Stimulated activated naive CD8-positive, alpha-beta T cell treated with anti-CD3 and anti-CD28 coated beads, Interleukin-15, Interleukin-2, amounts not matched to agents 100 ng/mL and 50 ng/mL, for 24 hours (primary cell): Measurements from ENCODE around the gene CCNJL.

ENCODE experiments used
- H3K27ac Mint-ChIP-seq: one replicate; pipeline ENCODE4 v1.8.0; 2021; ENCODE audit warnings: mild to moderate bottlenecking, mixed read lengths
- H3K27me3 Mint-ChIP-seq: one replicate; pipeline ENCODE4 v1.8.0; 2021; ENCODE audit warnings: mixed read lengths
- H3K36me3 Mint-ChIP-seq: one replicate; pipeline ENCODE4 v1.8.0; 2021; ENCODE audit warnings: low read depth, mixed read lengths
- H3K4me1 Mint-ChIP-seq: one replicate; pipeline ENCODE4 v1.8.0; 2021; ENCODE audit warnings: low read depth, mixed read lengths
- H3K4me3 Mint-ChIP-seq: one replicate; pipeline ENCODE4 v1.8.0; 2021; ENCODE audit warnings: mild to moderate bottlenecking, mixed read lengths
- H3K9me3 Mint-ChIP-seq: one replicate; pipeline ENCODE4 v1.8.0; 2021; ENCODE audit warnings: mixed read lengths

The CCNJL gene

DNA sequence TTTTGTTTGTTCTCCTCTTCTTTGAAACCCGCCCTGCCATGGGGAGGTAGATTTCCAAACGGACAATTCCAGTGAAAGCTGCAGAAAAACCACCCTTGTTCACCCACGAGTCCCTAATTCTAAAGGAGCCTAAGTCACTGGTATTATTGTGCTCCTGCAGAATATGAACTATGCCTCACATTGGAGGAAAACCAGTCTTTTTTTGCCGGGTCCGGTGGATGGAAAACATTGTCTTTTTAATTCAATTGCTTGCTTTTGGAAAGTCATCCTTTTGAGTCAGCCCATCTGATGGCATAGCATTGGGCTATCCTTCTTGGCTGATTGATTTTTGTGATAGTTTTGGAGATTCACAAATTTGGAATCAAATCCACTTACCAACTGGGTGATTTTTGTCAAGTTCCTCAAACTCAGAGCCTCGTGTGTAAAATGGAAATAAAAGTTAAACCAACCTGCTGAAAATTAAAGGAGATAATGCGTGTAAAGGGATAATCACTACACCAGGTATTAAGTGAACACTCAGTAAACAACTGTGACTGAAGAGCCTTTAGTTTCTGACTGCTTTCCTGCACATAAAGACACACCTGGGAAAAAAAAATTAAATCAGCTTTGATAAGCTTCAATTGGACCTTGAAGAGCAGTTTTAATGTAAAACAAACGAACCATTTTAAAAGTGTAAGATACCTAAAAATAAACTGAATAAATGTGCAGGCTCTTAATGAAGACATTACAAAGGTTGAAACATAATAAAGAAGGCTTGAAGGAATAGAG is 780 bp upstream of the CCNJL start:
- H3K36me3 Mint-ChIP-seq, result no peaks in the 10 kb centered on the region
- H3K27me3 Mint-ChIP-seq, result peaks cover 67% of the 10 kb centered on the region
- H3K9me3 Mint-ChIP-seq, result no peaks in the 10 kb centered on the region
- H3K4me3 Mint-ChIP-seq, result peak overlapping the region; percentile 71
- H3K4me1 Mint-ChIP-seq, result peaks cover 7% of the 10 kb centered on the region
- no peak overlapping the region for H3K27ac Mint-ChIP-seq

DNA sequence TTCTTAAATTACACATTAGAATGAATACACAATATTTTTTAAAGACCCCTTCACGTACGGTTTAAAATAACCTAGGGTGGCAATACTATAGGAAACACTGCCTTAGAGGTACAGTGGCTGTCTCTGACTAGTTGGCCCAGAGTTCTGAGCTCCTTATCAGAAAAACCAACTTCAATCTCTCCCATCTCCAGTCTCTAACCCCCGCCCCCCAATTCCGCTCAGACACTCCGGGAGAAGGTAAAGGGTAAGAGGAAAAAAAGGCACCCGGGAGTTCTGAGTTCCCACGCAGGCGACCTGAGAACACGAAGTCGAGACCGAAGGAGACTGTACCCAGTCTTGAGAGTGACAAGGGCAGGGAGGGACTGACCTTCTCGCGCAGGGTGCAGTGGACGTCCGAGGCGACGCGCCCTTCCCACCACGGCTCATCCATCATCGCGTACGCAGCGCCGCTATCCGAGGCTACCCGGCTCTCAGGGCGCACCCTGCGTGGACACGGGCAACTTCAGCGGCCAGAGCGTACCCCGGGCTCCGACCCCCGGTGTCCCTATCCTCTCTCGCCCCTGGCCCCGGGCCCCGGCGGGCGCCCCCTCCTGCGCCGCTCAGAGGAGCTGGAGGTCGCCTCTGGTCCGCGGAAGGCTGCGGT is 752 bp downstream of the CCNJL start:
- no peaks in the 10 kb centered on the region for H3K36me3 Mint-ChIP-seq
- peaks cover 7% of the 10 kb centered on the region for H3K4me1 Mint-ChIP-seq
- H3K4me3 Mint-ChIP-seq, result peak overlapping the region; percentile 67
- H3K27me3 Mint-ChIP-seq, result peaks cover 68% of the 10 kb centered on the region
- no peaks in the 10 kb centered on the region for H3K9me3 Mint-ChIP-seq
- no peak overlapping the region for H3K27ac Mint-ChIP-seq

DNA sequence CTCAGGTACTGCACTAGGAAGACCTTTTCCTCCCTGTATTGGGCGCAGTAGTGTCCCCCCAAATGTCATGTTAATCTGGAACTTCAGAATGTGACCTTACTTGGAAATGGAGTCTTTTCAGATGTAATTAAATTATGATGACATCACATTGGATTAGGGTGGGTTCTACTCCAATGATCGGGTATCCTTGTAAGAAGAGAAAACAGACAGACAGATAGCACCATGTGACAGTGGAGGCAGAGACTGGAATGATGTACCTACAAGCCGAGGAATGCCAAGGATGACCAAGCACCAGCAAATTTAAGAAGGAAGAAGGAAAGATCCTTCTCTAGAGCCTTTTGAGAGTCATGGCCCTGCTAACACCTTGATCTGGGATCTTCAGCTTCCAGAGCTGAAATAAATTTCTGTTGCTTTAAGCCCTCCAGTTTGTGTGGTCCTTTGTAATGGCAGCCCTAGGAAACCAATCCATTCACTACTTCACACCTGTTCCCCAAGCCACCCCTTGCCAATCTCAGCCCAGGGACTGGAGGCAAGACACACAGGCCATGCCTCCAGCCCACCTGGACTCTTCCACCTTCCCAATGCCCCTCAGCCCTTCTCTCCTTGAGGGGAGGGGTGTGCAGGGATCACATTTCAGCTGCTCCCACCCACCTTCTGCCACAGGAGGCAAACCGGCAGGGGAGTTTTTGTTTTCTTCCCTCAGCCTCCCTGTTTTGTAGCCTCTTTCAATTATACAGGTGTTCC is 1.6 kb downstream of the CCNJL start:
- peaks cover 60% of the 10 kb centered on the region for H3K27me3 Mint-ChIP-seq
- no peak overlapping the region for H3K4me3 Mint-ChIP-seq
- H3K4me1 Mint-ChIP-seq, result peaks cover 7% of the 10 kb centered on the region
- H3K27ac Mint-ChIP-seq, result no peak overlapping the region
- H3K9me3 Mint-ChIP-seq, result no peaks in the 10 kb centered on the region
- no peaks in the 10 kb centered on the region for H3K36me3 Mint-ChIP-seq

DNA sequence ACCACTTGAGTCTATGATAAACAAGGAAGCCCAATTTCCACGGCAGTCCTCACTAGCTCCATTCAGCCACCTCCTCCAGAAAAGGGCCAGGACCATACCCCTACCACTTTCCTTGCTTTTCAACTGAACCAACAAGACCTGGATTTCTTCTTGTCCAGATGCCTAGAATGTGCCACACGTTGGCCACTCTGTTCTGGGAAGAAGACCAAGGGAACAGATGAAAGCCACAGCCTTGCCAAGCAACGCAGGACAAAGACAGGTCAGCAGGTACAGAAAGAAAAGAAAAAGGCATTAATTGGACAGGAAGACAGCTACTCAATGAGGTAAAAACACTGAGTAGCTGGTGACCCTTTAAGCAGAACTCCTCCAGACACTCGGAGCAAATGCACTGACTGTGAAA is 2.2 kb downstream of the CCNJL start:
- Mint-ChIP-seq H3K4me3 (no peak overlapping the region), H3K27ac (no peak overlapping the region), H3K9me3 (no peaks in the 10 kb centered on the region), H3K4me1 (peaks cover 7% of the 10 kb centered on the region), H3K36me3 (no peaks in the 10 kb centered on the region), H3K27me3 (peaks cover 60% of the 10 kb centered on the region)

DNA sequence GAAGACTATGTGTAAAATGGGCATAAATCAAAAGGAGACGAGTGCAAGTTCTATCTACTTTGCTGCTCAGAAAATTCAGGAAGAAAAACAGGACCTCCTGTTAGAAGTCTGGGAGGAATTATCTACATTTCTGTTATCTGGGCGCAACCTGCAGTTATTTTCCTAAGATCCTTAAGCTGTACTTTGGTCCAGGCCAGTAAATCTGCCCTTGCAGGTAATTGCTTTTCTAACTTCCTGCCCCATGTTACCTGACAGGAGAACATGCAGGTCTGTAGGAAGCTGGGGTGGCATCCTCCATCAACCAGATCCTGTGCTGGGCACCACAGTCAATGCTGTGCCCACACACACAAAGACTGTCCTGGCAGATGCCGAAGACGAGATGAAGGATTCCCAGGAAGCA is 5.7 kb downstream of the CCNJL start:
- no peak overlapping the region for H3K4me3 Mint-ChIP-seq
- no peak overlapping the region for H3K27ac Mint-ChIP-seq
- H3K4me1 Mint-ChIP-seq, result no peaks in the 10 kb centered on the region
- no peaks in the 10 kb centered on the region for H3K9me3 Mint-ChIP-seq
- H3K27me3 Mint-ChIP-seq, result peaks cover 42% of the 10 kb centered on the region
- H3K36me3 Mint-ChIP-seq, result no peaks in the 10 kb centered on the region

DNA sequence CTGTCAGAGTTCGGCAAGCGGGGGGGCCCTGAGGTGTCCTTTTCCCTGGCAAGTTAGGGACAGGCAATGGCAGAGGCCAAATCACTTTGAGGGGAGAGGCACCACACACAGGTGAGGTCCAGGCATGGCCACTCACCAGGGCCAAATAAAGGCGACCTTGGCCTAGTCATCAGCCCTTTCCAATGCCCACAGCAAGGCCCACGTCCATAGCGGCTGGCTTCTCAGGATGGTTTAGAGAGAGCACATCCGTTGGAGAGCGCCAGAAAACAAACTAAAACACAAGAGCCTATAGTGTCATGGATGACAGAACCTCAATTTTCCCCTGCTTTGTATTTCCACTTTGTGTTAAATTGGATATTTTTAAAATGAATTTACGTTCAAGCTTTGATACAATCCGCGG is 7.0 kb downstream of the CCNJL start:
- Mint-ChIP-seq H3K36me3 (no peaks in the 10 kb centered on the region), H3K9me3 (no peaks in the 10 kb centered on the region), H3K4me3 (no peak overlapping the region), H3K27ac (no peak overlapping the region), H3K4me1 (no peaks in the 10 kb centered on the region), H3K27me3 (peaks cover 28% of the 10 kb centered on the region)

DNA sequence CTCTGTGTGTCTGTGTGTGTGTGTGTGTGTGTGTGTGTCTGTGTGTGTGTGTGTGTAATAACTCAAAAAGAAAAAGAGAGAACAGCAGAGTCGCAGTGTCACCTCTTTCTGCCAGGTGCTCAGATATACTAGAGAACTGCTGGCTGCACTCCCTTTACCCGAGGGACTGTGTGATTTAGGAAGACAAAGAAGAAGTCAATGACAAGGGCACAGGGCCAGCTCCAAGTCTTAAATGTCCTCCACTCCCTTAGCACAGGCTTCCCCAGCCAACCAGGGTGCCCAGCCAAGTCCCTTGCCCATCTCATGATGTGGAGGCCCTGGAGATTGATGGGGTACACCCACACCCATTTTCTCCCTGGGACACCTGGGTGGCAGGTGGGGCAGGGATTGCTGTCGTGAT is 8.7 kb downstream of the CCNJL start:
- no peak overlapping the region for H3K27ac Mint-ChIP-seq
- H3K9me3 Mint-ChIP-seq, result no peaks in the 10 kb centered on the region
- no peaks in the 10 kb centered on the region for H3K36me3 Mint-ChIP-seq
- H3K4me1 Mint-ChIP-seq, result no peaks in the 10 kb centered on the region
- peaks cover 14% of the 10 kb centered on the region for H3K27me3 Mint-ChIP-seq
- no peak overlapping the region for H3K4me3 Mint-ChIP-seq

DNA sequence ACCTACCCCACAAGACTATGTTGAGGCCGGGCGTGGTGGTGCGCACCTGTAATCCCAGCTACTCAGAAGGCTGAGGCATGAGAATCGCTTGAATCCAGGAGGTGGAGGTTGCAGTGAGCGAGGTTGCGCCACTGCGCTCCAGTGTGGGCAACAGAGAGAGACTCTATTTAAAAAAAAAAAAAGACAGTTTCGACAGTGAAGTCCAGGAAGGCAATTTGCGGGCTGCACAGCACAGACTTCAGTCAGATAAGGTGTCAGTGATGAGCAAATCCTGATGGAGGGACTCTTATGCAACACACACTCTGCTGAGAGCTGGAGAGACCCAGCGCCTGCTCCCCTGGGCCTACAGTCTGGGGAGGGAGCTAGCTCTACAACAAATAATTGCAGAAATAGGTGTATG is 14.2 kb downstream of the CCNJL start:
- Mint-ChIP-seq H3K36me3 (no peaks in the 10 kb centered on the region), H3K27ac (no peak overlapping the region), H3K4me1 (no peaks in the 10 kb centered on the region), H3K9me3 (no peaks in the 10 kb centered on the region), H3K27me3 (peaks cover 3% of the 10 kb centered on the region), H3K4me3 (no peak overlapping the region)

DNA sequence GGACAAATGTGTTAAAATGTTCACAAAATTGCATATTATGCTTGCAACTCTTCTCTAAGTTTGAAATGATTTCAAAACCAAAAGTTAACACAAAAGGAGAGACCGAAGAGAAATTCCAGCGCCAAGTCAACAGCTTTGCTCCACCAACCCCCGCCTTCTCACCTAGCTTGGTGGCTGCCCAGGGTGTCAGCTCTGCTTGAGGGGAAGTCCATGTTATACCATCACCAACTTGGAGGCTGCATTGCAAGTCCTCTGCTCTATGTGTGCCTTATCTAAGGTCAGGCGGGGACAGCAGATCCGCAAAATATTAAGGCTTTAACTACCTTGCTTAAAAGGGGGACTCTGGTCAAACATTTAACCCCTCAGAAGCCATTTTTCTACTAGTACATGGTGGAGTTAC is 14.6 kb downstream of the CCNJL start:
- Mint-ChIP-seq H3K4me1 (no peaks in the 10 kb centered on the region), H3K36me3 (no peaks in the 10 kb centered on the region), H3K27ac (no peak overlapping the region), H3K9me3 (no peaks in the 10 kb centered on the region), H3K4me3 (no peak overlapping the region), H3K27me3 (peaks cover 1% of the 10 kb centered on the region)

DNA sequence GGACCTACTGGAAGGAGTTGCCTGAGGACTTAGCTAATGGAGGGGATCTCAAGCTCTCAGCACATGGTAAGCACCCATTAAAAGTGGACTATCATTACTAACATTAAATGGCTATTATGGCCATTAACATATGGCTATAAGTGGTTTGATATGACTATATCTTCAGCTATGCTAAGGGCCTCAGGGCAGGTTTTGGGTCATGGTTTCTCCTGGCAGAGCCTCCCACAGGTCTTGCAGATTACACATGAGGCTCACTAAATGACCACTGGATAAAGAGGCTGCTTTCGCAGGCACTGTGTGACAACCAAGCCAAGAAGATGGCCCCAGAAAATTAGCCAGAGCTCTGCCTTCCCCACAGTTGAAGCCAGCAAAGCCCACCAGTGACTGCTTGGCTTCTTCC is 15.4 kb downstream of the CCNJL start:
- Mint-ChIP-seq H3K36me3 (no peaks in the 10 kb centered on the region), H3K4me1 (no peaks in the 10 kb centered on the region), H3K4me3 (no peak overlapping the region), H3K27ac (no peak overlapping the region), H3K27me3 (no peaks in the 10 kb centered on the region), H3K9me3 (no peaks in the 10 kb centered on the region)

DNA sequence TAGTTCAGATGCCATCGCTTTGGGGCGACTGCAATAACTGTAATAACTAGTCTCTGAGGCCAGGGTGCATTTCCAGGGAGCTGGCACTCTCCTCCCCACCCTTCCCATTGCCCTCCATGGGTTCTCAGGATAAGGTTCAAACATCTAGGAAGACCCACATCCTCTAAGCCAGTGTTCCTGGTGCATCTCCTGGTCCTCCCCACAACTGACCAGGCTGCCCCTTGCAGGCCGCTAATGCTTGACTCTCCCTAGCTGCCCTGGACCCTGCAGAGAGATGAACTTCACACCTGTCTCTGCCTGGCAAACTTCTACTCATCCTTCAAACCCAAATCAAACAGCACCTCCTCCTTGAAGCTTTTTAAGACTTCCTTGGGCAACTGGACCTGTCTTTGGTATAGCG is 15.9 kb downstream of the CCNJL start:
- Mint-ChIP-seq H3K4me1 (no peaks in the 10 kb centered on the region), H3K27me3 (no peaks in the 10 kb centered on the region), H3K27ac (no peak overlapping the region), H3K36me3 (no peaks in the 10 kb centered on the region), H3K4me3 (no peak overlapping the region), H3K9me3 (no peaks in the 10 kb centered on the region)

DNA sequence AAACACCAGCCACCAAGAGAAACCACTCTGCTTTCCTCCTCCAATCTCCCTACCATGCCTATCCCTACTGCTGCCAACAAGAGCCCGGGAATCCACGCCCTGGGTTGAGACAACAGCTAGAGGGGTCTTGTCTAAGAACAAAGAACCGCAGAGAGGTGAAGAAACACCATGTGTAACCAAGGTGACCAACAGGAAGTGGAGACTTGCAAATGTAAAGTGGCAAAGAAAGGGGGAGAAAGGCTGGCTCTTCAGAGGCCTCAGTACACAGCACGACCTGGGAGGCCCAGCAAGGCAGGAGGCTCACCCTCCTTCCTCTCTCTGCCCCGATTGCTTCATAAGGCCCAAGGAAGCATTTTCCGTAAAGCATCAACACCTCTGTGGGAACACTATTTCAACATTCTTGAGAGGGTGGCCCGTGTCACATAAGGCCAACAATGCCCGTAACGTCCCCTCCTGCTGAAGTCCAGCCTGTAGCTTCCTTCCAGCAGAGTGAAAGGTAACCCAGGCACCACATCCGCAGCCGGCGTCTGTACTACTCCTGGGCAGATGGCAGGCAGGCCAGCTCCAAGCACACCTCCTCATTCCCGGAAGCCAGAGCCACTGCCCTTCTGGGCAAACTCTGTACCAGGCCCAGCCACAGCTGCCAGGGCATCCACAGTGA is 18.3 kb downstream of the CCNJL start:
- H3K4me3 Mint-ChIP-seq, result no peak overlapping the region
- H3K36me3 Mint-ChIP-seq, result no peaks in the 10 kb centered on the region
- no peaks in the 10 kb centered on the region for H3K27me3 Mint-ChIP-seq

DNA sequence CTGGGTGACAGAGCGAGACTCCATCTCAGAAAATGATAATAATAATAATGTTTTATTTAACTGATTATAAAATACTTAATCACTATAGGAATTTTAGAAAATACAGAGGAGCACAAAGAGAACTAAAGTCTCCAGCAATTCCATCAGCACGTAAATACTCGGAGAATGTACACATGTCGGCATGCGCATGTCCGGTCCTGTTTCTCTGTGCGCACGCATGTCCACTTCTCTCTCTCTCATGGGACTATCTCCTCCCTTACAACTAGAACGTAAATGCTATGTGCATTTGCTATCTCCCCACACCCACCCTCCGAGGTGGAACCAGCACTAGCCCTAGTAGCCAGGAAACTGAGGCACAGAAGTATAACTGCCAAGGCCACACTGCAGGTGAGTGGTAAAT is 19.0 kb downstream of the CCNJL start:
- Mint-ChIP-seq H3K27ac (no peak overlapping the region), H3K4me3 (no peak overlapping the region), H3K9me3 (no peaks in the 10 kb centered on the region), H3K27me3 (no peaks in the 10 kb centered on the region), H3K4me1 (no peaks in the 10 kb centered on the region), H3K36me3 (no peaks in the 10 kb centered on the region)

More for the DNA sequence above, 18.3 kb downstream of the CCNJL start:
- H3K9me3 Mint-ChIP-seq, result no peaks in the 10 kb centered on the region
- no peak overlapping the region for H3K27ac Mint-ChIP-seq
- no peaks in the 10 kb centered on the region for H3K4me1 Mint-ChIP-seq

DNA sequence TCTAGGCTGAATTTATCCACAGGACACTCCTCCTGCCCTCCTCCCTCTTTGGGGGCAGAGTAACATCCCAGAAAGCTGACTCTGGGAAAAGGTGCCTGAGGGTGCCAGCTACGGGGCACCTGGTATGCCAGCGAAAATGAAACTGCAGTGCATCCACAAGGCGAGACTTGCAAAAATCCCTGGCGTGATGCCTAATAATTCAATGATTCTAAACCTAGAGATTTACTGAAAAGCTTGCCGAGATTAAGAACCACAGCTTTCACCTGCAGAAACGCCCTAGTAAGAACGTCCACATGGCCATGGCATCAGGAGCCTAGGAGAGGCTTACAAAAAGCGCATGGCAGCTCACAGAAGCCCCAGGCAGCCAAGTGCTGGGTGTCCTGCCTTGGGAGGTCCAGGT is 20.9 kb downstream of the CCNJL start:
- no peaks in the 10 kb centered on the region for H3K4me1 Mint-ChIP-seq
- H3K4me3 Mint-ChIP-seq, result no peak overlapping the region
- H3K9me3 Mint-ChIP-seq, result no peaks in the 10 kb centered on the region
- no peak overlapping the region for H3K27ac Mint-ChIP-seq
- no peaks in the 10 kb centered on the region for H3K36me3 Mint-ChIP-seq
- H3K27me3 Mint-ChIP-seq, result no peaks in the 10 kb centered on the region

DNA sequence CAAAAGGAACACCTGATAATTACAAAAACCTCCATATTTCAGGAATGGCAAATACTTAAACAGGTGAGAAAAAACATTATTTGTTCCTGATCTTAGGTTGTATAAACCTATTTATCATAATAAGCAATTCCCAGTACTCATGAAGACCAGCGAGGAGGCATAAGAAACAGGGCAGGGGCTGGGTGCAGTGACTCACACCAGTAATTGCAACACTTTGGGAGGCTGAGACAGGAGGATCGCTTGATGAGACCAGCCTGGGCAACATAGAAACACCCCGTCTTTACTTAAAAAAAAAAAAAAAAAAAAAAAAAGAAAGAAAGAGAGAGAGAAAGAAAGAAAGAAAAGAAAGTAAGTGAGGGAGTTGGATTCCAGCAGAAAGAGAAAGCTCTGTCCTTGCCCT is 21.6 kb downstream of the CCNJL start:
- Mint-ChIP-seq H3K9me3 (no peaks in the 10 kb centered on the region), H3K4me3 (no peak overlapping the region), H3K27ac (no peak overlapping the region), H3K36me3 (no peaks in the 10 kb centered on the region), H3K4me1 (no peaks in the 10 kb centered on the region), H3K27me3 (no peaks in the 10 kb centered on the region)
